Activated naive CD4-positive, alpha-beta T cell treated with anti-CD3 and anti-CD28 coated beads, Interleukin-2, amount 50 U/mL, for 24 hours (primary cell): ENCODE results near the gene PAK4.
"Not testable (repeated sequence)": the region's sequence is repeated elsewhere in the genome, so short reads cannot be mapped to it uniquely, and the experiment has no call there.

ENCODE experiments used
- H3K27ac Mint-ChIP-seq: one replicate; pipeline ENCODE4 v1.8.0; 2021; ENCODE audit warnings: mild to moderate bottlenecking, mixed read lengths
- H3K27me3 Mint-ChIP-seq: one replicate; pipeline ENCODE4 v1.8.0; 2021; ENCODE audit warnings: mixed read lengths
- H3K36me3 Mint-ChIP-seq: one replicate; pipeline ENCODE4 v1.8.0; 2021; ENCODE audit warnings: mixed read lengths
- H3K4me1 Mint-ChIP-seq: one replicate; pipeline ENCODE4 v1.8.0; 2021; ENCODE audit warnings: mixed read lengths
- H3K4me3 Mint-ChIP-seq: one replicate; pipeline ENCODE4 v1.8.0; 2021; ENCODE audit warnings: mild to moderate bottlenecking, mixed read lengths
- H3K9me3 Mint-ChIP-seq: one replicate; pipeline ENCODE4 v1.8.0; 2021; ENCODE audit warnings: mixed read lengths

Gene PAK4

DNA sequence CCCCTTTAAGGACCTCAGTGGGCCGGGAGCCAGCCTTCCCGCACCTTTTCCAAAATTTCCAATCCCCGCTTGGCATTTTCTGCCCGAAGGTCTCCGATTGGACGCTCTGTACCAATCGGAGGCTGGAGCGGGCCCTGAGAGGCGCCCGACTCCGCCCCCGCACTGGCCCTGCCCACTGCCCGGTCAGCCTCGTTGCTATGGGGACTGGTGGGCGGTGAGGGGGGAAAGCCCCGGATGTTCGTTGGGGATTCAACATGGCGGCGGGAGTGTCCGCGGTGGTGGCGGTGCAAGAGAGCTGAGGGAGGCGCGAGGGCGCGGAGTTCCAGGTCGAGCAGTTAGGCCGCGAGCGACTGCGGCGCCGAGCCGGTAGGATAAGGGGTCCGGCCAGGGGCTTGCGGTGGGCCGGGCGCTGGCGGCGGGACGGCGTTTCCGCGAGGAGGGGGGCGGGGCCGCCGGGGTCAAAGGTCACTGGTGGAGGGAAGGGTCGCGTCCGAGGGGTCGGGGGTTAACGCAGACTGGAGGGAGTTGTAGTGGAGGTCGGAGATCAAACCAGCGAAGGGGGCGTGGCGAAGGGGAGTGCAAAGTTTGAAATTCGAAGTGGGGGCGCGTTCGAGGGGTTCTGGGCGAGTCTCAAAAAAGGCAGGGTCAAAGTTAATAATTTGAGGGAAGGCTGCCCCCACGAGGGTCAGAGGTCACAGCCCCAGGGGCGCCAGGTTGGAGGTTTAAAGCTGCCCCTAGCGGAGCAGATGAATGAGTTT, at the start of gene PAK4:
Gene PAK4 (plus strand): TSS at position 233 of the 758 bp plus-strand sequence. CDS start 43,768 bp downstream, outside the sequence.
- Mint-ChIP-seq H3K36me3 (no peaks in the 10 kb centered on the region), H3K27ac (peak within 1 kb of the TSS; percentile 98), H3K4me3 (peak within 1 kb of the TSS; percentile 95), H3K9me3 (no peaks in the 10 kb centered on the region), H3K4me1 (peaks cover 54% of the 10 kb centered on the region), H3K27me3 (no peaks in the 10 kb centered on the region)

DNA sequence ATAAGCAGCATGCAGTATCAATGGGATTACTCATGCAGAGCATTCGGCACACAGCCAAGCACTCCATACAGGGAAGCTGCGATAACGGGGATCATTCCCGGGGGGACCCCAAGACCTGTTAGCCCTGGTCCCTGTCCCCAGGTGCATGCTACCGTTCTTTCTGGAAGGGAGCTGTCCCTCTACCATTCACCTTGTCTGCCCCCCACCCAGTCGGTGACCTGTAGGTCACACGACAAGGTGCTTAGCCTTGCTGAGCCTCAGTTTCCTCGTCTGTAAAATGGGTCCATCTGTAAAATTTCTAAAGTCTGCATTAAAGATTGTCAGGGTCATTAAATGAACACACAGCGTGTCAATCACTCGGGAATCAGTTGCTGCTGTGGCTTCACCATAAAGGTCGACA, 48.3 kb upstream of the PAK4 start:
- peak overlapping the region; percentile 74 for H3K27ac Mint-ChIP-seq
- H3K36me3 Mint-ChIP-seq = no peaks in the 10 kb centered on the region
- H3K4me3 Mint-ChIP-seq = no peak overlapping the region
- H3K4me1 Mint-ChIP-seq = peaks cover 22% of the 10 kb centered on the region
- peaks cover 7% of the 10 kb centered on the region for H3K27me3 Mint-ChIP-seq
- no peaks in the 10 kb centered on the region for H3K9me3 Mint-ChIP-seq

DNA sequence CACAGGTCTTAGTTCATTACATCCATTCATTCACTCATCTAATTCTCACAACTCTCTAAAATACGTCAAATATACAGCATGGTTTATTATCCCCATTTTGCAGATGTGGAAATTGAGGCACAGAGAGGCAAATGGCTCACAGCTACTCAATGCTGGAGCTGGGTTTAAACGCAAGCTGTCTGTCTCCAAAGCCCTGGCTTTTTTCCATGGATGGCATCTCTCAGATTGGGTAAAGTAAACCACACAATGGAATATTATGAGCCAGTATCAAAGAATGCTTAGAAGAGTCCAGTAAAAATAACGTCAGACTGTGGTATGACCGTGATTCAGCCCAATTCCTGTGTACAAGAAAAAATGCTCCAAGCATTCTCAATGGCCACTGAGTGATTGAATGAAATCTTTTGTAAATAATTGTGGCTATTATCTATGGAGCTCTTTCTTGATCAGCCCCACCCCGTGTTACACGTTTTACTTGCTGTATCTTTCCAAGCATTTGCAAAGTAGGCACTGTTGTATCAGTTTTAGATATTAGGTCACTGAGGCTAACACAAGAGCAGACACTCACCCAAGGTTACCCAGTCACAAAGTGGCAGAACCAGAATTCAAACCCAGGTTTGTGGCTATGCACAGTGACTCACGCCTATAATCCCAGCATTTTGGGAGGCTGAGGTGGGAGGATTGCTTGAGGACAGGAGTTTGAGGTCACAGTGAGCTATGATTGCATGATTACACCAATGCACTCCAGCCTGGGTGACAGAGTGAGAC, 47.0 kb upstream of the PAK4 start:
- Mint-ChIP-seq H3K27ac (no peak overlapping the region), H3K36me3 (no peaks in the 10 kb centered on the region), H3K27me3 (peaks cover 15% of the 10 kb centered on the region), H3K9me3 (no peaks in the 10 kb centered on the region), H3K4me1 (peaks cover 18% of the 10 kb centered on the region), H3K4me3 (no peak overlapping the region)

DNA sequence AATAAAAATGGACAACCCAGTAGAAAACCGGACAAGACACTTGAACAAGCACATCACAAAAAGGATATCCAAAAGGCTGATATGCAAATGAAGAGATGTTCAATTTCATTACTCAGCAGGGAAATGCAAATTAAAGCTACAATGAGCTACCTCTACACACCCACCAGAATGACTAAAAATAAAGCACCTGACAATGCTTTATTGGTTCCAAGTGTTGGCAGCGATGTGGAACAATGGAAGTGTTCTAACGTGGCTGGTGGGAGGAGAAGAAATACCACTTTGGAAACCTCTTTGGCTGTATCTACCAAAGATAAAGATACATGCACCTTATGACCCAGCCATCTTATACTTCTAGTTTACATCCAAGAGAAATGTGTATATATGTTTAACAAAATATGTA, 45.2 kb upstream of the PAK4 start:
- H3K4me1 Mint-ChIP-seq = peaks cover 13% of the 10 kb centered on the region
- H3K36me3 Mint-ChIP-seq = no peaks in the 10 kb centered on the region
- H3K27me3 Mint-ChIP-seq = peaks cover 21% of the 10 kb centered on the region
- H3K27ac Mint-ChIP-seq = no peak overlapping the region
- no peaks in the 10 kb centered on the region for H3K9me3 Mint-ChIP-seq
- no peak overlapping the region for H3K4me3 Mint-ChIP-seq

DNA sequence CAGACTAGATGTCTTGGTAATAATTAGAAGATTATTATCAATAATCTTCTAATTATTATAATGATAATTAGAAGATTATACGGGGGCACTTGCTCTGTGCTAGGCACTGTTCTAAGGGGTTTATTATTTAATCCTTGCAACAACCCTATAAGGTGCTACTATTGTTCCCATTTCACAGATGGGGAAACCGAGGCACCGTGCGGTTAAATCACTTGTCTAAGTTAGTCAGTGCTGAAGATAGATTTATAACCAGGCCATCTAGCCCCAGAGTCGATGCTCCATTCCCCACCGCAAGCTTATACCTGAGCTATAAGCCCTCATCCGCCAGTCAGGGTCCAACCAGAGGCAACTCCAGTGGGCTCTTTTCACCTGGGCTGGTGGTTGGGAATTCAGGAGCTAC, 43.4 kb upstream of the PAK4 start:
- Mint-ChIP-seq H3K36me3 (no peaks in the 10 kb centered on the region), H3K4me1 (peaks cover 10% of the 10 kb centered on the region), H3K4me3 (no peak overlapping the region), H3K27me3 (peaks cover 27% of the 10 kb centered on the region), H3K27ac (no peak overlapping the region), H3K9me3 (no peaks in the 10 kb centered on the region)

DNA sequence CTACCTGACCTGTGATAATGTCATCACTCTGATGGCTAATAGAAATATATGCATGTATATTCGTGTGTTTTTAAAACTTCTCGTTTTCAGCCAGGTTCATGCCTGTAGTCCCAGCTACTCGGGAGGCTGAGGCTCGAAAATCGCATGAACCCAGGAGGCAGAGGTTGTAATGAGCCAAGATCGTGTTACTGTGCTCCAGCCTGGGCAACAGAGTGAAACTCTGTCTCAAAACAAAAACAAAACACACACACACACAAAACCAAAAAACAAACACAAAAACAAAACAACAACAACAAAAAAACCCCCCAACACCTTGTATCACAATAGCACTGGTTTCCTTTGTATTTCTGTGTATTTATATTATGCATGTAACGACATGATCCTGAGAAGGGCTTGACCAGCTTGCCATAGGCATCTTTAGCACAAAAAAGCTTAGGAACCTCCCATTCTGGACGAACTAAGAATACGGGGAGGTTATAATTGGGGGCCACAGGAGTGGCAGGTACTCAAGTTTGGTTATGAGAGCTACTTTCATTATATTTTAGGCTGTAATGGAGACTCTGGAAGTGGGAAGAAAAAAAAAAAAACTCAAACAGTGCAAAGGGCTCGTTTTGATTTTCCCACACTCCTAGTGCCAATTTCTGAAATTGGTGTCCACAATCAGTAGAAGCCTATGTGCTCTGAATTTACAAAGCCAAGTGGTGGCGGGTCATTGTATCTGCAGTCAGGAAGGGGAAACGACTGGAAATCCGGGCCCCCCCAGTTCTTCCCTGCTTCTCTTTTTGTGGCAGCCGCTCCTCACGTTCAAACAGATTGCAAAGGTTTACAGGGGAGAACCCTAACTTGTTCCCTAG, 42.6 kb upstream of the PAK4 start:
- peaks cover 27% of the 10 kb centered on the region for H3K27me3 Mint-ChIP-seq
- H3K36me3 Mint-ChIP-seq = no peaks in the 10 kb centered on the region
- peaks cover 10% of the 10 kb centered on the region for H3K4me1 Mint-ChIP-seq
- H3K9me3 Mint-ChIP-seq = no peaks in the 10 kb centered on the region
- H3K4me3 Mint-ChIP-seq = peak overlapping the region; percentile 79
- H3K27ac Mint-ChIP-seq = peak overlapping the region; percentile 4

DNA sequence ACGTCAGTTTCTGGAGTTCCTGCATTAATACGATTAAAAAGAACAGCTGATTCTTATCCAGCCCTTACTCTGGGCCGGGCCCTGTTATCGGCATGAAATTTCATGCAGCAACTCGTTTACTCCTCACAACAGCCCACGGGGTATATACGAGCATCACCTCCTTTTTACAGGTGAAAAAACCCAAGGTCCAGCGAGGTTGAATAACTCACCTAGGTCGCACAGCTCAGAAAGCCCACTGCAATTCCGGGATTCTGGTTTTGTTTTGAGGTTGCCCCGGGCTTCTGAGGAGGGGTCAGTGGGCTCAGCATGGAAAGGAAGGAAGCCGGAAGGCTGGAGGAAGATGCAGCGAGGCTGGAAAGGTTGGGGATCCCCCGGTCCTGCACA, 42.0 kb upstream of the PAK4 start:
- Mint-ChIP-seq H3K27ac (no peak overlapping the region), H3K4me1 (peaks cover 10% of the 10 kb centered on the region), H3K4me3 (peak overlapping the region; percentile 79), H3K27me3 (peaks cover 27% of the 10 kb centered on the region), H3K9me3 (no peaks in the 10 kb centered on the region), H3K36me3 (no peaks in the 10 kb centered on the region)

DNA sequence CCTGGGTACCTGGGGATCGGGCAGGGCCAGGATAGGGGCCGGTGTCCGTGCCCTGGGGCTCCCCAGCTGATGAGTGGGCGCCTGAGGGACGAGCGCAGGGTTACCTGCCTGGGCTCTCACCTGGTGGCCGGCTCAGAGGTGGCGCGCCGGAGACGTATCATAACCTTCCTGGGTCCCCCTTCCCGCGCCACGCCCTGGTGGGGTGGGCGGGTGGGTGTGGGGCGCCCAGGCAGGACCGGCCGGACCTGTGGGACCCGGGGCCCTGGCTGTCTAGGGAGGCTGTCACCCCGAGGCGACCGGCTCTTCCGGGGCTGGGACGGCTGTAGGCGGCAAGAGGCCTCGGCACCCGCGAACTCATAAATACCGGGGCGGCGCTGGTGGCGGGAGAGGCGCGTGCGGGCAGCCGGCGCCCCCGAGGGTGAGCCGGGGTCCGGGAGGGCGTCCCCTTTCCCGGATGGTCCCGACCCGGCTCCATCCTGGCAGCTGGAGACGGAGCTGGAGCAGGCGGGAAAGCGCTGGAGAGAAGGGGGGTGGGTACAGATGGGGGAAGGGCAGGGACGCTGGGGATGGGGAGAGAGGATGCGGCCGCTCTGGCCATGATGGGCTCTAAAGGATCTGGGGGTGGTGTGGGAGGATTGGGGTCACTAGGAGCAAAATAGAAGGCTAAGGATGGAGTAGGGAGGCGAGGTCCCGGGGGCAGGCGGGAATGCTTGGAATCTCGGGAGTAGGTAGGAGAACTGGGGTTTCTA, 41.4 kb upstream of the PAK4 start, which contains the start of gene ACP7:
Gene ACP7 (plus strand): TSS at position 386 of the 749 bp plus-strand sequence. CDS start 902 bp downstream, outside the sequence.
- Mint-ChIP-seq H3K4me1 (peaks cover 10% of the 10 kb centered on the region), H3K4me3 (peak within 1 kb of the TSS; percentile 79), H3K27ac (peak within 1 kb of the TSS; percentile 4), H3K36me3 (no peaks in the 10 kb centered on the region), H3K27me3 (peaks cover 27% of the 10 kb centered on the region), H3K9me3 (no peaks in the 10 kb centered on the region)

DNA sequence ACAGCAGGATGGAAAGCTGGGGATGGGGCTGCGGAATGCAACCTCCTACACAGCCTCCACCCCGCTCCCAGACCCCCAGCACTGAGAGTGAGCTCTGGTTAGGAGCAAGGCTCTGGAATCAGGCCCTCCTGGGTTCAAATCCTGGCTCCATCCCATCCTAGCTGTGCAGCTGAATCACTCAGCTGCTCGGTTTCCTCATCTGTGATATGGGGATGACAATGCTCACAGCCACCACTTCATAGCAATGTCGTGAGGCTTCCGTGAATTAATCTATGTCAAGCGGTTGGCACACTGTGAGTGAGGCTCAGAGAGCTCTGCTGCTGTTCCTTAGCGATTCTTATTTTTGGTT, 40.9 kb upstream of the PAK4 start:
- H3K27ac Mint-ChIP-seq = no peak overlapping the region
- peaks cover 10% of the 10 kb centered on the region for H3K4me1 Mint-ChIP-seq
- H3K4me3 Mint-ChIP-seq = peak overlapping the region; percentile 70
- peaks cover 25% of the 10 kb centered on the region for H3K27me3 Mint-ChIP-seq
- no peaks in the 10 kb centered on the region for H3K9me3 Mint-ChIP-seq
- no peaks in the 10 kb centered on the region for H3K36me3 Mint-ChIP-seq

DNA sequence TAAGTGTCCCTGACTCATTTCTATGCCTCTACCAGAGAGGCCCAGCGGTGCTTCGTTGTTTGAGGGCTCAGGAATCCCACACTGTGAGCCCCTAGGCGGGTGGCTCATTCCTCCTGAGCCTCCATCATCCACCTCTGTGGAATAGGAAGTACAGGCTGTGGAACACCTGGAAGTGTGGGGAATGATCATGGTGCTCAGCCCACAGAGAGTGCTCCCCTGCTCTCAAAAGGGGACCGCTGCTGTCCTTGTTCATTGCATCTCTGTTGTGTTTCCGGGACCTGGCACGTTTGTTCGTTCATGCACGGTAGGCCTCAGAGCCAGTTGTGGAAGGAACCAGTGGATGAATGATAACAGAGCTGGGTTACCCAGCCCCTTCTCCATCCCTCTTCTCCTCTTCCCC, 40.2 kb upstream of the PAK4 start:
- H3K36me3 Mint-ChIP-seq = no peaks in the 10 kb centered on the region
- no peak overlapping the region for H3K27ac Mint-ChIP-seq
- peaks cover 10% of the 10 kb centered on the region for H3K4me1 Mint-ChIP-seq
- no peaks in the 10 kb centered on the region for H3K9me3 Mint-ChIP-seq
- H3K27me3 Mint-ChIP-seq = peaks cover 25% of the 10 kb centered on the region
- H3K4me3 Mint-ChIP-seq = peak overlapping the region; percentile 45

DNA sequence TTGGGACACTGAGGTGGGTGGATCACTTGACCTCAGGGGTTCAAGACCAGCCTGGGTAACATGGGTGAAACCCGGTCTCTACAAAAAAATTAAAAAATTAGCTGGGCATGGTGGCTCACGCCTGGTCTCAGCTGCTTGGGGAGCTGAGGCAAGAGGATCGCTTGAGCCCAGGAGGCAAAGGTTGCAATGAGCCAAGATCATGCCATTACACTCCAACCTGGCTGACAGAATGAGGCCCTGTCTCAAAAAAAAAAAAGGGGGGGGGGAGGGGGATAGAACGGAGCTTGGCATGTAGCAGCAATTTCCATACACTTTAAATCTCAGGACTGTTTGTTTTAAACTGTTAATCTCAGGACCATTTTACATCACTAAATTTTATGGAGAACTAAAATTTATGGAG, 39.2 kb upstream of the PAK4 start:
- H3K36me3 Mint-ChIP-seq = no peaks in the 10 kb centered on the region
- peaks cover 23% of the 10 kb centered on the region for H3K27me3 Mint-ChIP-seq
- no peak overlapping the region for H3K27ac Mint-ChIP-seq
- H3K4me3 Mint-ChIP-seq = no peak overlapping the region
- peaks cover 10% of the 10 kb centered on the region for H3K4me1 Mint-ChIP-seq
- H3K9me3 Mint-ChIP-seq = no peaks in the 10 kb centered on the region

DNA sequence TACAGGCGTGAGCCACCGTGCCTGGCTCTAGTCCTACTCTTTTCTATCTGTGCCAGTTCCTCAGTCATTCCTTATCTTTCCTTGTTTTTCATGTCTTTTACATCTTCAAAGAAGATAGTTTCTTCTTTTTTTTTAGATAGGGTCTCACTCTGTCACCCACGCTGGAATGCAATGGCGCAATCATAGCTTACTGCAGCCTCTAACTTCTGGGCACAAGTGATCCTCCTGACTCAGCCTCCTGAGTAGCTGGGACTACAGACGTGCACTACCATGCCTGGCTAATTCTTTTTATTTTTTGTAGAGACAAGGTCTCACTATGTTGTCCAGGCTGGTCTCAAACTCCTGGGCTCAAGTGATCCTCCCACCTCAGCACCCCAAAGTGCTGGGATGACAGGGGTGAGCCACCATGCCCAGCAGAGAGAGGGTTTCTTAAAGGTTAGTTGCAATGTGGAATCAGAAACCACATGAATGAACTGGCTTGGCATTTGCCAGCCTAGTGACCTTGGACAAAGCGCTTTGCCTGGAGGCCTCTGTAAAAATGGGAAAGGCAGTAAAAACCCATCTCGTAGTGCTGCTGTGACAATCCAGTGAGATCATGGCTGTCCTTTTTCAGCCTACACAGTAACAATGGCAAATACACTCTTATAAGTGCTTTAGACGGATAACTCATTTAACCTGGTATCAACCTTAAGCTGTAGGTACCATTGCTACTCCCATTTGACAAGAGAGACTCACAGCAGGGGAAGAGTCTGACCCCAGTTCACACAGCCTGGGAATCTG, 37.5 kb upstream of the PAK4 start:
- Mint-ChIP-seq H3K4me3 (no peak overlapping the region), H3K4me1 (peaks cover 7% of the 10 kb centered on the region), H3K27ac (peak overlapping the region; percentile 51), H3K36me3 (no peaks in the 10 kb centered on the region), H3K27me3 (peaks cover 20% of the 10 kb centered on the region), H3K9me3 (no peaks in the 10 kb centered on the region)

DNA sequence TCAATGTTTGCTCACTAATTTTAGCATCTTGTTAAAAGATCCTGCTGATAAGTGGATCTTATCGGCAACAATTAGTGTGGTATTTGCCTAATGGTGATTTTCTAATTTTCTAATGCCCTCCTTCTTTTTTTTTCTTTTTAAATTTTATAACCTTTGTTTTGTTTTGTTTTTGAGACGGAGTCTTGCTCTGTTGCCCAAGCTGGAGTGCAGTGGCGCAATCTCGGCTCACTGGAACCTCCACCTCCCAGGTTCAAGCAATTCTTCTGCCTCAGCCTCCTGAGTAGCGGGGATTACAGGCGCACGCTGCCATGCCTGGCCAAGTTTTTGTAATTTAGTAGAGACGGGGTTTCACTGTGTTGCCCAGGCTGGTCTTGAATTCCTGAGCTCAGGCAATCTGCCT, 35.6 kb upstream of the PAK4 start:
- H3K36me3 Mint-ChIP-seq, H3K9me3 Mint-ChIP-seq, H3K4me3 Mint-ChIP-seq, H3K4me1 Mint-ChIP-seq, H3K27ac Mint-ChIP-seq: not testable (repeated sequence)
- peaks cover 16% of the 10 kb centered on the region for H3K27me3 Mint-ChIP-seq

DNA sequence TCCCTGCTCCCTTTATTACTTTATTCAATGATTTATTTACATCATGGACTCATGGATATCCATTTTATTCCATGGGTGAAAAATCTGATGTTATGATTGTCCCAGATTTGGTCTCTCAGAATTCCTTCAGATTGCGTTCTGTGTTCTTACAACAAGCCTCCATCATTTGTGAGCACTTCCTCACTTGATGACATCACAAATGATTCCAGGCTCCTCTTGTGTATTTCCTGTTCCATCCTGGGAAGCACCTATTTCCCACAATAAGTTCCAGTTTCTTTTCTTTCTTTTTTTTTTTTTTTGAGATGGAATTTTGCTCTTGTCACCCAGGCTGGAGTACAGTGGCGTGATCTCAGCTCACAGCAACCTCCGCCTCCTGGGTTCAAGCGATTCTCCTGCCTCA, 34.7 kb upstream of the PAK4 start:
- H3K27ac Mint-ChIP-seq = no peak overlapping the region
- no peaks in the 10 kb centered on the region for H3K9me3 Mint-ChIP-seq
- no peak overlapping the region for H3K4me3 Mint-ChIP-seq
- no peaks in the 10 kb centered on the region for H3K4me1 Mint-ChIP-seq
- no peaks in the 10 kb centered on the region for H3K36me3 Mint-ChIP-seq
- H3K27me3 Mint-ChIP-seq = peaks cover 8% of the 10 kb centered on the region
